SK-N-SH (cell line): ENCODE data around the gene RUFY2.

Experiments used
- IRF3 ChIP-seq: fragments of 150-350 bp; IDR thresholded peaks from 2 replicates; pipeline ENCODE4 v1.6.1; 2016; ENCODE audit warnings: mild to moderate bottlenecking, low read depth, low read length
- RAD21 ChIP-seq: IDR thresholded peaks from 2 replicates; pipeline ENCODE4 v1.6.1; 2012; ENCODE audit warnings: mild to moderate bottlenecking, low read length
- TAF1 ChIP-seq: IDR thresholded peaks from 2 replicates; pipeline ENCODE4 v1.6.1; 2012; ENCODE audit warnings: low read depth, mild to moderate bottlenecking, low read length, moderate library complexity, borderline replicate concordance
- TEAD4 ChIP-seq: IDR thresholded peaks from 2 replicates; pipeline ENCODE4 v1.4.0; 2012; ENCODE audit warnings: mild to moderate bottlenecking, borderline replicate concordance; ENCODE audit not compliant: insufficient read depth

DNA sequence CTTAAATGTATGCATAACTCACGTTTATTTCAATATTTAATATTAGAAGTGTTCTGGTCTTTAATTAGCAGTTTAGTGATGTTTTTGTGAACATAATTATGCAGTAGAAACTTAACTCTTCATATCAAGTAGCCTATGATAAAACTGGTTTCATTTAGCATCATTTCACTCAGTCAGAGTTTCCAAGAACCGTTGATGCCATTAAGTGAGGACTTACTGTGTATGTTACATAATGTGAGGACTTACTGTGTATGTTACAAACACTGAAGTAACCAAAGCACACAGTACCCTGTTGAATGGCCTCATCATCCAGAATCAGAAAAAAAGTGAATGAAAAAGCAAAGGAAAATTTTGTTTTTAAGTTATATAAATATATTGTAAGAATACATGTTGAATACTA lies 41.5 kb downstream of the RUFY2 start:
- TF ChIP-seq TAF1 (no peak), IRF3 (no peak), RAD21 (no peak), TEAD4 (no peak)
